GM12892 (cell line): ENCODE results near the gene SH3BGR.

ENCODE experiments used
- POLR2A ChIP-seq: IDR thresholded peaks from 2 replicates; pipeline ENCODE4 v1.6.1; 2011; ENCODE audit warnings: low read depth, low read length, control low read depth
- POLR2AphosphoS5 ChIP-seq: IDR thresholded peaks from 2 replicates; pipeline ENCODE4 v1.6.1; 2011; ENCODE audit warnings: low read depth, low read length, control low read depth
- TAF1 ChIP-seq: IDR thresholded peaks from 2 replicates; pipeline ENCODE4 v1.6.1; 2011; ENCODE audit warnings: low read depth, mild to moderate bottlenecking, control low read depth, low read length, borderline replicate concordance

- TF ChIP-seq TAF1 (no peak), POLR2A (no peak), POLR2AphosphoS5 (no peak)
Observed at GRCh38 chr21:39468559-39468958, 16.8 kb downstream of the SH3BGR start.
